22Rv1 (cell line): Measurements from ENCODE around the gene IGFBP3.

Experiments
- H3K27ac ChIP-seq: fragments of 450-650 bp; 2 replicates; pipeline ENCODE4 v1.5.1; 2017
- CTCF ChIP-seq: fragments of 450-650 bp; IDR thresholded peaks from 2 replicates; pipeline ENCODE4 v1.5.1; 2017; ENCODE audit warnings: mild to moderate bottlenecking
- ZFX ChIP-seq: fragments of 450-650 bp; IDR thresholded peaks from 2 replicates; pipeline ENCODE4 v1.6.1; 2017; ENCODE audit warnings: antibody characterized with exemption, borderline replicate concordance

Gene IGFBP3

DNA sequence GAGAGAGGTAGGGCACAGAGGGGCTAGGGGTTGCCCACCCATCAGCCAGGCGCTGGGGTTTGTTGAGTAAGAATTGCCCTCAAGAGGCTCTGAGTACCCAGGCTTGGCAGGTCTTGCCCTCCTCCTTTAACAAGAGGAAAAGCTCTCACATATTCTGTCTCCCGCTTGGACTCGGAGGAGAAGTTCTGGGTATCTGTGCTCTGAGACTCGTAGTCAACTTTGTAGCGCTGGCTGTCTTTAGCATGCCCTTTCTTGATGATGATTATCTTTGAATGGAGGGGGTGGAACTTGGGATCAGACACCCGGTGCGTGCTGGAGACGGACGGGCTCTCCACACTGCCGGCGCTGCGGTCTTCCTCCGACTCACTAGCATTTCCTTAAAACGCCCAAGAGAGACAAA lies 4.0 kb downstream of the IGFBP3 start:
- TF ChIP-seq ZFX (no peak), CTCF (no peak)
- no peak overlapping the region for H3K27ac ChIP-seq

DNA sequence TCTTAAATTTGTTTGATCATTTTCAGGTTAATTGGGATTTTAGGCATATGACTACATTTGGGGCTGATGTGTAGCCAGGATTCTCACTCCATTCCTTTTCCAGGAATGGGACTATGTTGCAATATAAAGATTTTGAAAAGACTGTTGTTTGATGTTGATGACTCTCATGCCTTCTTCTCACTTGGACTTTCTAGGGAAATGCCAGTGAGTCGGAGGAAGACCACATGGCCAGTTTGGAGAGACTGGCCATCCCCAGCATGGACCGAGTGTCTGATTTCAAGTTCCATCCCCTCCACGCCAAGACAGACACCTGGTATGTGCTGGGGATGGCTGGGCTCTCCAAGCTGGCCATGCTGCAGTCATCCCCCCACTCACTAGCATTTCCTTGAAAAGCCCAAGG lies 5.5 kb downstream of the IGFBP3 start:
- no peak for TF ChIP-seq CTCF
- no peak for TF ChIP-seq ZFX
- H3K27ac ChIP-seq, result no peak overlapping the region

DNA sequence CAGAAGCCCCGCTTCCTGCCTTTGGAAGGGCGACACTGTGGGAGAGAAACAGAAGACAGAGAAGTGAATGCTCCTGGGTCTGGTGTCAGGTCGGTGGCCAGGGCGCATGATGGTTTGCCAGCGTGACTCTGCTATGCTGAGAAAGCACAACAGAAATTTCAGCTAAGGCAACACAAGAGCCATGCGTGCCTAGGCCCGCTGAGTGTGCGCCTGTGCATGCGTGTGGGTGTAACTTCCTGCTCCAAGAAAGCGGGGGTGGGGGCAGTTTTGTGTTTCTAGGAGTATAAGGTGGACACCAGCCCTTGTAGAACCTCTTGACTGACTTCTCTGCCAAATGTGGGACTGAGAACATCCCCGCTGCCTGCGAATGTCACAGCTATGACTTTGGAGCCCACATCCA lies 6.2 kb downstream of the IGFBP3 start:
- H3K27ac ChIP-seq, result no peak overlapping the region
- TF ChIP-seq CTCF, result no peak
- no peak for TF ChIP-seq ZFX

- TF ChIP-seq CTCF (no peak), ZFX (no peak)
- H3K27ac ChIP-seq, result no peak overlapping the region
Observed at GRCh38 chr7:45912972-45913371, 8.1 kb downstream of the IGFBP3 start.

GRCh38 chr7:45911311-45911710 lies 9.8 kb downstream of the IGFBP3 start:
- no peak for TF ChIP-seq ZFX
- TF ChIP-seq CTCF, result no peak
- H3K27ac ChIP-seq, result no peak overlapping the region

- H3K27ac ChIP-seq, result no peak overlapping the region
- TF ChIP-seq CTCF (no peak), ZFX (no peak)
Observed at GRCh38 chr7:45910855-45911254, 10.2 kb downstream of the IGFBP3 start.

GRCh38 chr7:45909561-45909960 lies 11.5 kb downstream of the IGFBP3 start:
- no peak overlapping the region for H3K27ac ChIP-seq
- TF ChIP-seq CTCF, result no peak
- TF ChIP-seq ZFX, result no peak
